K562 (cell line): ENCODE data around the gene TARM1. TPM values are rescaled to one million over a fixed set of nuclear protein-coding genes. Genes with fewer than 3 reads are reported as not detected.

Experiments used
- ATAC-seq: fragments of 200-7000 bp; cut with Tn5 transposase; 3 replicates; pipeline ENCODE4 v1.9.1; 2020; ENCODE audit warnings: moderate library complexity
- BruUV-seq: library from RNA; stranded (reverse); fragments of 400-500 nt; replicated peaks from 2 replicates; lab custom pipeline; 2021; lab: Mats Ljungman, UMichigan
- CTCF ChIA-PET: fragments of 300-600 bp; formaldehyde crosslinking; extraction: SDS; loops from one replicate; lab custom pipeline; 2021; ENCODE audit warnings: low intra/inter-chr PET ratio; lab: Yijun Ruan, JAX
- POLR2A ChIA-PET: fragments of 300-600, 350-650 bp; sonication (Branson Sonifier 250); formaldehyde crosslinking; extraction: SDS; loops from one replicate; lab custom pipeline; 2021; ENCODE audit warnings: antibody characterized with exemption, inconsistent platforms; lab: Yijun Ruan, JAX
- DNase-seq, 4 experiments: peaks; one replicate each; pipeline versions ENCODE4 v3.0.0 to v3.0.0-alpha.2; 2011 to 2018; ENCODE audit warnings: low spot score in 3 of 4, mixed read lengths in 3 of 4; ENCODE audit errors: extremely low read depth in 1 of 4
- FAIRE-seq: peaks from 2 replicates; lab custom pipeline; 2011; peaks lifted over from hg19 to GRCh38; lab: Jason Lieb, UNC
- H2AFZ ChIP-seq: 2 replicates; pipeline ENCODE4 v1.6.0; 2011; ENCODE audit warnings: low read depth, low read length, control low read depth, inconsistent platforms
- H3K27ac ChIP-seq: fragments of 200-600 bp; 3 replicates; pipeline ENCODE4 v1.8.0; 2011; ENCODE audit warnings: low read depth, mild to moderate bottlenecking, control low read depth, inconsistent platforms, low read length, moderate library complexity, mixed read lengths; ENCODE audit errors: extremely low read depth
- H3K27me3 ChIP-seq, 2 experiments: fragments of 300-600 bp in 1 of 2; 2 replicates in 1 of 2; 3 replicates in 1 of 2; pipeline versions ENCODE4 v1.6.0 to v1.8.0; 2011; ENCODE audit warnings: inconsistent platforms in 2 of 2, low read length in 2 of 2, mild to moderate bottlenecking in 1 of 2, mixed read lengths in 1 of 2, moderate library complexity in 1 of 2; ENCODE audit not compliant: control insufficient read depth in 2 of 2, insufficient read depth in 2 of 2
- H3K36me3 ChIP-seq: fragments of 300-600 bp; 3 replicates; pipeline ENCODE4 v1.8.0; 2011; ENCODE audit warnings: mild to moderate bottlenecking, low read length, inconsistent platforms; ENCODE audit not compliant: control insufficient read depth, insufficient read depth
- H3K4me1 ChIP-seq, 2 experiments: fragments of 200-600 bp in 1 of 2; replicated peaks in 1 of 2; 2 replicates in 1 of 2; 3 replicates in 1 of 2; pipeline versions ENCODE4 v1.5.1 to v1.8.0; 2011; ENCODE audit warnings: inconsistent platforms in 2 of 2, low read length in 2 of 2, mild to moderate bottlenecking in 1 of 2, mixed read lengths in 1 of 2, moderate library complexity in 1 of 2; ENCODE audit not compliant: control insufficient read depth in 2 of 2, insufficient read depth in 2 of 2
- H3K4me2 ChIP-seq: 2 replicates; pipeline ENCODE4 v1.6.1; 2011; ENCODE audit warnings: low read length, control low read depth, inconsistent platforms, mixed read lengths; ENCODE audit not compliant: insufficient read depth
- H3K4me3 ChIP-seq: fragments of 200-600 bp; sonication (generic), shearing (Covaris generic); 2 replicates; pipeline ENCODE4 v1.5.1; 2016; ENCODE audit warnings: control low read depth, inconsistent platforms
- H3K79me2 ChIP-seq: fragments of 200-600 bp; 3 replicates; pipeline ENCODE4 v1.8.0; 2011; ENCODE audit warnings: low read length, inconsistent platforms; ENCODE audit not compliant: control insufficient read depth, insufficient read depth
- H3K9ac ChIP-seq, 2 experiments: 2 replicates each; pipeline versions ENCODE4 v1.6.0 to v1.6.1; 2011; ENCODE audit warnings: low read depth in 2 of 2, low read length in 2 of 2, control low read depth in 1 of 2, inconsistent platforms in 1 of 2, mild to moderate bottlenecking in 1 of 2, mixed read lengths in 1 of 2; ENCODE audit not compliant: insufficient read depth in 1 of 2
- H3K9me1 ChIP-seq: one replicate; pipeline ENCODE4 v1.6.0; 2011; ENCODE audit warnings: inconsistent platforms, mild to moderate bottlenecking, low read length, moderate library complexity; ENCODE audit not compliant: control insufficient read depth, insufficient read depth
- H3K9me3 ChIP-seq: replicated peaks from 2 replicates; pipeline ENCODE4 v1.5.1; 2011; ENCODE audit warnings: low read depth, low read length, inconsistent platforms; ENCODE audit not compliant: control insufficient read depth, insufficient read depth
- H4K20me1 ChIP-seq: replicated peaks from 2 replicates; pipeline ENCODE4 v1.6.1; 2011; ENCODE audit warnings: low read length, inconsistent platforms, mixed read lengths; ENCODE audit not compliant: control insufficient read depth, insufficient read depth
- BCOR ChIP-seq: fragments of 450-650 bp; IDR thresholded peaks from 2 replicates; pipeline ENCODE4 v1.6.1; 2016
- BDP1 ChIP-seq: IDR thresholded peaks from 3 replicates; pipeline ENCODE4 v1.6.1; 2011; ENCODE audit not compliant: insufficient read length, insufficient read depth
- FOSL1 ChIP-seq: fragments of 200-800 bp; sonication (Bioruptor generic); conservative IDR thresholded peaks from 2 replicates; pipeline ENCODE4 v1.6.1; 2016; ENCODE audit warnings: missing genetic modification characterization, missing compliant biosample characterization
- FOXJ2 ChIP-seq: fragments of 200-800 bp; sonication (Bioruptor generic); IDR thresholded peaks from 2 replicates; pipeline ENCODE4 v1.6.1; 2016; ENCODE audit warnings: missing genetic modification characterization, missing compliant biosample characterization
- HDAC8 ChIP-seq: fragments of 450-650 bp; IDR thresholded peaks from 2 replicates; pipeline ENCODE4 v1.6.1; 2016; ENCODE audit warnings: mild to moderate bottlenecking, missing genetic modification characterization, moderate library complexity, missing compliant biosample characterization
- KAT7 ChIP-seq: sonication (generic); formaldehyde crosslinking; IDR thresholded peaks from 2 replicates; pipeline ENCODE4 v1.8.0; 2022; ENCODE audit warnings: missing genetic modification reagents, mild to moderate bottlenecking, borderline replicate concordance
- NR3C1 ChIP-seq: sonication (generic); formaldehyde crosslinking; IDR thresholded peaks from 2 replicates; pipeline ENCODE4 v1.8.1; 2022; ENCODE audit warnings: missing genetic modification reagents
- NRF1 ChIP-seq, 2 experiments: fragments of 450-650 bp; IDR thresholded peaks in 1 of 2; conservative IDR thresholded peaks in 1 of 2; 2 replicates each; pipeline ENCODE4 v1.6.1; 2014; ENCODE audit warnings: mild to moderate bottlenecking in 2 of 2
- PHB ChIP-seq: fragments of 250-450 bp; sonication (Bioruptor Pico); IDR thresholded peaks from 2 replicates; pipeline ENCODE4 v1.5.0; 2021
- PRPF4 ChIP-seq: fragments of 200-400 bp; formaldehyde crosslinking; IDR thresholded peaks from one replicate; pipeline ENCODE4 v1.6.1; 2017; ENCODE audit warnings: low read length, low read depth, mild to moderate bottlenecking; ENCODE audit not compliant: insufficient read depth, poor library complexity, severe bottlenecking
- RBFOX2 ChIP-seq: fragments of 200-400 bp; formaldehyde crosslinking; IDR thresholded peaks from 2 replicates; pipeline ENCODE4 v1.6.1; 2017; ENCODE audit warnings: low read depth, mild to moderate bottlenecking, low read length, moderate library complexity
- SIRT6 ChIP-seq: IDR thresholded peaks from one replicate; pipeline ENCODE4 v1.6.1; 2012; ENCODE audit warnings: low read depth, mild to moderate bottlenecking, control low read depth, inconsistent platforms, low read length, moderate library complexity
- SOX6 ChIP-seq: fragments of 450-650 bp; IDR thresholded peaks from 2 replicates; pipeline ENCODE4 v1.6.1; 2014; ENCODE audit warnings: mild to moderate bottlenecking
- ZEB2 ChIP-seq: fragments of 450-650 bp; IDR thresholded peaks from 2 replicates; pipeline ENCODE4 v1.6.1; 2016
- ZNF57 ChIP-seq: fragments of 450-650 bp; formaldehyde crosslinking; IDR thresholded peaks from 2 replicates; pipeline ENCODE4 v1.4.0; 2020; ENCODE audit warnings: mild to moderate bottlenecking, moderate library complexity
- ZNF830 ChIP-seq: fragments of 250-450 bp; sonication (Bioruptor Pico); IDR thresholded peaks from 2 replicates; pipeline ENCODE4 v1.5.0; 2021; ENCODE audit warnings: mild to moderate bottlenecking
- WGBS: fragments of 100-300 bp; shearing (Covaris generic); methylation state at CpG from one replicate; pipeline ENCODE4 v1.1.6; 2016; ENCODE audit warnings: low coverage, mixed read lengths; ENCODE audit not compliant: insufficient coverage; ENCODE audit errors: missing lambda C conversion rate; 5-methylcytosine and 5-hydroxymethylcytosine counted together
- in situ Hi-C: fragments of 300-500 bp; cut with MboI; formaldehyde crosslinking; loops from 4 replicates; pipeline ENCODE4 v1.15.0; 2018; ENCODE audit warnings: inconsistent platforms, mixed read lengths
- intact Hi-C: fragments of 100-400 bp; cut with micrococcal nuclease; formaldehyde crosslinking; loops from 2 replicates; pipeline ENCODE4 v1.14.2; 2022
- polyA plus RNA-seq, 8 experiments: library from polyadenylated mRNA; depleted of rRNA in 4 of 8; stranded (reverse) in 5 of 8; unstranded in 3 of 8; fragments of >200 nt; fragmentation: Nextera tagmentation in 2 of 8; fragmentation: Illumina TruSeq in 1 of 8; extraction: Ambion mirVana in 2 of 8; extraction: Trizol in 1 of 8; gene quantifications; 2 replicates each; pipeline versions ENCODE4 v1.2.1 to v1.2.3, GENCODE V29; 2011 to 2014; ENCODE audit warnings: inconsistent platforms in 1 of 8, missing spikeins in 1 of 8
- total RNA-seq, 7 experiments: library from RNA; depleted of rRNA in 6 of 7; stranded (reverse); fragments of >200 nt in 6 of 7; fragmentation: Illumina TruSeq in 2 of 7; extraction: Trizol in 2 of 7; gene quantifications; 2 replicates each; pipeline versions ENCODE4 v1.2.1 to v1.2.3, GENCODE V29; 2011 to 2021; ENCODE audit warnings: low replicate concordance in 1 of 7
- TF ChIP-seq, protein P1 (sequence below): fragments of 250-450 bp; sonication (Bioruptor Pico); IDR thresholded peaks from 2 replicates; pipeline ENCODE4 v1.8.0; 2021; ENCODE audit warnings: moderate library complexity, mild to moderate bottlenecking, inconsistent platforms

Gene TARM1
- total and polyA plus RNA-seq, 9 of the 15 experiments (the other 6 are each of a cell fraction or from before 2014, with no cell fraction given): not detected

DNA sequence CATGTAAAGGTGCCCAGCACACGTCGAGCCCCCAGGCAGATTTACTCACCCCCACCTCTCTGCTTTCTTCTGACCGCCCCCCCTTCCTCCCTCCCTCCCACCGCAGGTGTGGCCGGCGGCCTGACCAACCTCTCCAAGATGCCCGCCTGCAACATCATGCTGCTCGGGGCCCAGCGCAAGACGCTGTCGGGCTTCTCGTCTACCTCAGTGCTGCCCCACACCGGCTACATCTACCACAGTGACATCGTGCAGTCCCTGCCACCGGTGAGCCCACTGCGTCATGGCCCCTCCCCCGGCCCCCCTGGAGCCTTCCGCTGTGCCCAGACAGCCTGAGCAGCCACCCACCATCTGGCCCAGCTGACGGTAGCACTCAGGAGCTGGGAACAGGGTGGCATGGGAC is 43.2 kb upstream of the TARM1 start:
- no peaks in the 10 kb centered on the region for H4K20me1 ChIP-seq
- no peak overlapping the region for H3K4me3 ChIP-seq
- DNase-seq (no peak), ATAC-seq (no peak), FAIRE-seq (no peak)
- H3K9me3 ChIP-seq: no peaks in the 10 kb centered on the region
- BruUV-seq: no TSS peak
- H3K27ac ChIP-seq: no peak overlapping the region
- CTCF ChIA-PET: no interaction called here
- no peak overlapping the region for H2AFZ ChIP-seq
- no peaks in the 10 kb centered on the region for H3K9me1 ChIP-seq
- TF ChIP-seq, protein P1, sequence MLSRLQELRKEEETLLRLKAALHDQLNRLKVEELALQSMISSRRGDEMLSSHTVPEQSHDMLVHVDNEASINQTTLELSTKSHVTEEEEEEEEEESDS: no peak
- TF ChIP-seq FOSL1 (tag): no peak
- 0 out of 2 replicates have a peak, but pooled peaks have one; percentile 9 for TF ChIP-seq RBFOX2
- H3K79me2 ChIP-seq: no peaks in the 10 kb centered on the region
- H3K9ac ChIP-seq: peak overlapping the region in 1 of 2 experiments; percentile 35; a peak in 1 of 4 replicates
- peaks cover 87% of the 10 kb centered on the region; the same call in 2 of the 3 replicates for H3K36me3 ChIP-seq
- no peaks in the 10 kb centered on the region for H3K27me3 ChIP-seq
- intact Hi-C loops: no loop called here
- no peaks in the 10 kb centered on the region; a peak in 1 of 5 replicates for H3K4me1 ChIP-seq
- WGBS: 96% methylated on average over 9 of the region's 19 CpGs
- in situ Hi-C loops: no loop called here
- POLR2A ChIA-PET: interaction anchor here (1.9 to 2.0 kb wide), 2 partner anchors 9 to 12 kb away, joined by 9 to 13 read pairs; partner anchors contain the start of genes PRPF31 and TFPT
- H3K4me2 ChIP-seq: no peak overlapping the region

DNA sequence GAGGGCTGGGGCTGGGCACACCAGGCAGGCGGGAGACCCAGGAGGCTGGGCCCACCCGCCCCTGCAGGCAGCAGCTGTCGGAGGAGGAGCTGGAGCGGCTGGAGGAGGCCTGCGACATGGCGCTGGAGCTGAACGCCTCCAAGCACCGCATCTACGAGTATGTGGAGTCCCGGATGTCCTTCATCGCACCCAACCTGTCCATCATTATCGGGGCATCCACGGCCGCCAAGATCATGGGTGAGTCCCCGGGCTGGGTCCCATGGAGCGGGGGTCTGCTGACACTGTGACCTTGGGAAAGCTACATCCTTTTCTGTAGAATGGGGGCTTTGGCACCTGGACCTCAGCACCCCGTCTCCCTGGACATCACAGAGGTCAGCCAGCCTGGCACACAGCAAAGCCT is 42.5 kb upstream of the TARM1 start:
- POLR2A ChIA-PET: interaction anchor here (0.6 to 2.0 kb wide), 3 partner anchors 8 to 79 kb away, joined by 3 to 13 read pairs (median 9); partner anchors contain the start of genes PRPF31 and TFPT
- Histone ChIP-seq H3K36me3 (peaks cover 81% of the 10 kb centered on the region; the same call in 2 of the 3 replicates), H3K79me2 (no peaks in the 10 kb centered on the region), H2AFZ (no peak overlapping the region), H3K27ac (no peak overlapping the region), H3K9me3 (no peaks in the 10 kb centered on the region), H3K9ac (no peak overlapping the region), H3K9me1 (no peaks in the 10 kb centered on the region), H3K4me3 (no peak overlapping the region), H3K4me1 (no peaks in the 10 kb centered on the region), H3K4me2 (no peak overlapping the region), H4K20me1 (no peaks in the 10 kb centered on the region), H3K27me3 (no peaks in the 10 kb centered on the region)
- intact Hi-C loops (no loop called here), in situ Hi-C loops (no loop called here)
- ATAC-seq: no peak
- CTCF ChIA-PET: no interaction called here
- BruUV-seq: no TSS peak
- FAIRE-seq: no peak
- 93% methylated on average over 14 of the region's 17 CpGs for WGBS
- DNase-seq: no peak
- no peak for TF ChIP-seq PRPF4
- no peak for TF ChIP-seq ZNF57 (CRISPR knock-in tag)
- no peak for TF ChIP-seq HDAC8 (tag)
- no peak for TF ChIP-seq FOXJ2 (tag)
- TF ChIP-seq ZEB2: no peak
- no peak for TF ChIP-seq NRF1 (conservative IDR thresholded peaks at IDR 0.05 in 1 of 2, IDR thresholded peaks at IDR 0.05 in 1 of 2)
- TF ChIP-seq BDP1: no peak
- no peak for TF ChIP-seq KAT7
- no peak for TF ChIP-seq BCOR
- no peak for TF ChIP-seq PHB (CRISPR knock-in tag)
- TF ChIP-seq ZNF830 (CRISPR knock-in tag): no peak
- no peak for TF ChIP-seq NR3C1 (CRISPR knock-in tag)
- TF ChIP-seq SIRT6: no peak
- TF ChIP-seq SOX6: no peak
